Breast epithelium (tissue), 3 donors: ENCODE measurements around the gene LASP1NB.
"Not testable (repeated sequence)": the region's sequence is repeated elsewhere in the genome, so short reads cannot be mapped to it uniquely, and the experiment has no call there.

Source experiments
- CTCF ChIP-seq, 3 donors: fragments of 450-650 bp; IDR thresholded peaks; one replicate each; pipeline ENCODE4 v1.5.1; 2016 to 2017; ENCODE audit warnings: antibody characterized with exemption in 3 of 3, mild to moderate bottlenecking in 3 of 3, moderate library complexity in 3 of 3
- POLR2A ChIP-seq: fragments of 450-650 bp; IDR thresholded peaks from one replicate; pipeline ENCODE4 v1.6.1; 2016; ENCODE audit warnings: antibody characterized with exemption, mild to moderate bottlenecking, moderate library complexity
- POLR2AphosphoS5 ChIP-seq, 3 donors: sonication (generic); formaldehyde crosslinking; IDR thresholded peaks; one replicate each; pipeline ENCODE4 v1.6.1; 2017; ENCODE audit warnings: antibody characterized with exemption in 3 of 3

- not testable (repeated sequence) for TF ChIP-seq POLR2AphosphoS5 (IDR thresholded peaks at IDR 0.05); CTCF (IDR thresholded peaks at IDR 0.05); POLR2A
These were observed 28.4 kb downstream of the LASP1NB start for GRCh38 chr17:38953800-38954199.
